GM23248 (cell line): ENCODE measurements around the gene DCAF12.

Experiments used
- EZH2 ChIP-seq: fragments of 200-600 bp; sonication (generic); IDR thresholded peaks from 2 replicates; pipeline ENCODE4 v1.6.1; 2018; ENCODE audit warnings: antibody characterized with exemption, mild to moderate bottlenecking; ENCODE audit not compliant: insufficient read depth, poor library complexity, severe bottlenecking
- EZH2phosphoT487 ChIP-seq: fragments of 200-600 bp; sonication (generic); IDR thresholded peaks from 2 replicates; pipeline ENCODE4 v1.6.1; 2018; ENCODE audit warnings: antibody characterized with exemption, moderate library complexity, mild to moderate bottlenecking, low read depth; ENCODE audit not compliant: insufficient read depth

- TF ChIP-seq EZH2phosphoT487 (no peak), EZH2 (no peak)
Observed at GRCh38 chr9:34072410-34072809, 54.1 kb downstream of the DCAF12 start.
